HepG2 (cell line): Measurements from ENCODE around the gene KIF17. TPM values are rescaled to one million over a fixed set of nuclear protein-coding genes. Genes with fewer than 3 reads are reported as not detected.

ENCODE experiments used
- ATAC-seq: fragments of 200-7000 bp; cut with Tn5 transposase; 3 replicates; pipeline ENCODE4 v1.9.1; 2020; ENCODE audit warnings: mild to moderate bottlenecking, moderate library complexity
- BruUV-seq: library from RNA; stranded (reverse); fragments of 400-500 nt; replicated peaks from 2 replicates; lab custom pipeline; 2021; lab: Mats Ljungman, UMichigan
- CTCF ChIA-PET: fragments of 300-600 bp; formaldehyde crosslinking; extraction: SDS; loops from one replicate; lab custom pipeline; 2021; ENCODE audit warnings: low total read pairs, inconsistent platforms, low intra/inter-chr PET ratio; lab: Yijun Ruan, JAX
- POLR2A ChIA-PET: fragments of 350-600 bp; sonication (Branson Sonifier 250); formaldehyde crosslinking; loops from one replicate; lab custom pipeline; 2020; ENCODE audit warnings: antibody characterized with exemption, inconsistent platforms; lab: Yijun Ruan, JAX
- DNase-seq: peaks from one replicate; pipeline ENCODE4 v3.0.0-alpha.2; 2015; ENCODE audit warnings: low spot score
- FAIRE-seq: peaks from 3 replicates; lab custom pipeline; 2011; peaks lifted over from hg19 to GRCh38; lab: Jason Lieb, UNC
- H2AFZ ChIP-seq: one replicate; pipeline ENCODE4 v1.6.1; 2011; ENCODE audit warnings: low read length, inconsistent platforms
- H3K27ac ChIP-seq: fragments of 300-600 bp; 3 replicates; pipeline ENCODE4 v1.8.0; 2011; ENCODE audit warnings: mixed run types, mild to moderate bottlenecking, mixed read lengths, low read length, inconsistent platforms; ENCODE audit not compliant: insufficient read depth; ENCODE audit errors: extremely low read length
- H3K27me3 ChIP-seq, 2 experiments: fragments of 200-600 bp in 1 of 2; 2 replicates in 1 of 2; 3 replicates in 1 of 2; pipeline versions ENCODE4 v1.6.0 to v1.8.0; 2011; ENCODE audit warnings: low read length in 2 of 2, mild to moderate bottlenecking in 2 of 2, moderate library complexity in 2 of 2, inconsistent platforms in 1 of 2; ENCODE audit not compliant: insufficient read depth in 2 of 2, control insufficient read depth in 1 of 2
- H3K36me3 ChIP-seq, 2 experiments: fragments of 200-600 bp in 1 of 2; replicated peaks in 1 of 2; 2 replicates in 1 of 2; 3 replicates in 1 of 2; pipeline versions ENCODE4 v1.5.1 to v1.8.0; 2011; ENCODE audit warnings: low read length in 2 of 2, inconsistent platforms in 1 of 2; ENCODE audit not compliant: insufficient read depth in 2 of 2, control insufficient read depth in 1 of 2
- H3K4me1 ChIP-seq: 2 replicates; pipeline ENCODE4 v1.5.1; 2012; ENCODE audit warnings: low read length, inconsistent platforms; ENCODE audit not compliant: insufficient read depth
- H3K4me2 ChIP-seq: 2 replicates; pipeline ENCODE4 v1.6.0; 2011; ENCODE audit warnings: low read depth, low read length, inconsistent platforms
- H3K4me3 ChIP-seq, 3 experiments: fragments of 200-600 bp in 1 of 3; sonication (generic), shearing (Covaris generic) in 1 of 3; replicated peaks in 1 of 3; 2 replicates each; pipeline ENCODE4 v1.5.1; 2011 to 2016; ENCODE audit warnings: low read length in 3 of 3, inconsistent platforms in 2 of 3, low read depth in 2 of 3, mild to moderate bottlenecking in 2 of 3, control low read depth in 1 of 3, mixed read lengths in 1 of 3; ENCODE audit not compliant: insufficient read depth in 1 of 3
- H3K79me2 ChIP-seq: one replicate; pipeline ENCODE4 v1.6.1; 2011; ENCODE audit warnings: low read length, inconsistent platforms; ENCODE audit not compliant: insufficient read depth
- H3K9ac ChIP-seq: 2 replicates; pipeline ENCODE4 v1.6.0; 2011; ENCODE audit warnings: mild to moderate bottlenecking, low read depth, low read length, inconsistent platforms; ENCODE audit not compliant: insufficient read depth
- H3K9me3 ChIP-seq: 2 replicates; pipeline ENCODE4 v1.5.1; 2012; ENCODE audit warnings: mild to moderate bottlenecking, low read length
- H4K20me1 ChIP-seq: 2 replicates; pipeline ENCODE4 v1.6.0; 2011; ENCODE audit warnings: inconsistent platforms, mild to moderate bottlenecking, low read length, moderate library complexity; ENCODE audit not compliant: insufficient read depth
- CC2D1A ChIP-seq: sonication (generic); formaldehyde crosslinking; IDR thresholded peaks from 2 replicates; pipeline ENCODE4 v1.8.1; 2023; ENCODE audit warnings: mild to moderate bottlenecking, missing genetic modification reagents
- GTF2F1 ChIP-seq: fragments of 150-350 bp; IDR thresholded peaks from 2 replicates; pipeline ENCODE4 v1.6.1; 2014; ENCODE audit warnings: low read length
- HIVEP1 ChIP-seq: sonication (generic); formaldehyde crosslinking; IDR thresholded peaks from 2 replicates; pipeline ENCODE4 v1.4.0; 2020; ENCODE audit warnings: mild to moderate bottlenecking, missing genetic modification reagents
- HNRNPUL1 ChIP-seq: fragments of 200-400 bp; formaldehyde crosslinking; IDR thresholded peaks from 2 replicates; pipeline ENCODE4 v1.6.1; 2017; ENCODE audit warnings: low read depth, mild to moderate bottlenecking, low read length, moderate library complexity
- KDM2A ChIP-seq: sonication (generic); formaldehyde crosslinking; IDR thresholded peaks from 2 replicates; pipeline ENCODE4 v1.4.0; 2020; ENCODE audit warnings: low read depth, missing genetic modification reagents, borderline replicate concordance
- KLF16 ChIP-seq, 2 experiments: sonication (generic) in 1 of 2; formaldehyde crosslinking in 1 of 2; IDR thresholded peaks; 2 replicates each; pipeline versions ENCODE4 v1.6.1 to v1.8.0; 2016 to 2023; ENCODE audit warnings: missing genetic modification reagents in 2 of 2, missing compliant biosample characterization in 1 of 2
- KMT2B ChIP-seq: IDR thresholded peaks from 2 replicates; pipeline ENCODE4 v1.6.1; 2016; ENCODE audit warnings: missing genetic modification reagents, missing compliant biosample characterization
- MXI1 ChIP-seq: IDR thresholded peaks from 3 replicates; pipeline ENCODE4 v1.6.1; 2012; ENCODE audit warnings: low read depth, low read length, inconsistent platforms, borderline replicate concordance
- NCOR1 ChIP-seq: fragments of 200-600 bp; sonication (generic); IDR thresholded peaks from 2 replicates; pipeline ENCODE4 v1.7.0; 2017; ENCODE audit warnings: antibody characterized with exemption, low read length, borderline replicate concordance
- RERE ChIP-seq: IDR thresholded peaks from 2 replicates; pipeline ENCODE4 v1.6.1; 2016; ENCODE audit warnings: low read depth, missing genetic modification reagents, missing compliant biosample characterization
- SRSF4 ChIP-seq: fragments of 200-400 bp; formaldehyde crosslinking; IDR thresholded peaks from one replicate; pipeline ENCODE4 v1.6.1; 2018; ENCODE audit warnings: mild to moderate bottlenecking, low read depth, low read length, moderate library complexity; ENCODE audit not compliant: poor library complexity, severe bottlenecking
- ZFP41 ChIP-seq: sonication (generic); formaldehyde crosslinking; IDR thresholded peaks from 2 replicates; pipeline ENCODE4 v1.4.0; 2020; ENCODE audit warnings: mild to moderate bottlenecking, missing genetic modification reagents, borderline replicate concordance
- ZNF441 ChIP-seq: sonication (generic); formaldehyde crosslinking; IDR thresholded peaks from 2 replicates; pipeline ENCODE4 v1.7.0; 2021; ENCODE audit warnings: missing genetic modification reagents, borderline replicate concordance
- ZNF839 ChIP-seq: sonication (generic); formaldehyde crosslinking; IDR thresholded peaks from 2 replicates; pipeline ENCODE4 v1.4.0; 2020; ENCODE audit warnings: missing genetic modification reagents, mild to moderate bottlenecking, borderline replicate concordance
- WGBS: methylation state at CpG from one replicate; pipeline ENCODE4 v1.1.6; 2017; ENCODE audit warnings: low lambda C conversion rate; 5-methylcytosine and 5-hydroxymethylcytosine counted together
- in situ Hi-C: cut with HindIII; loops from 2 replicates; pipeline ENCODE4 v1.10.0; 2017; ENCODE audit warnings: low pct_unique_long_range_greater_than_20kb; ENCODE audit not compliant: extremely low pct_ligation_motif_present
- intact Hi-C: fragments of 100-400 bp; cut with micrococcal nuclease; formaldehyde crosslinking; loops from one replicate; pipeline ENCODE4 v1.10.0; 2022; ENCODE audit not compliant: unreplicated experiment
- polyA plus RNA-seq, 8 experiments: library from polyadenylated mRNA; depleted of rRNA in 3 of 8; stranded (reverse) in 7 of 8; unstranded in 1 of 8; fragments of >200 nt; fragmentation: Illumina TruSeq in 4 of 8; extraction: Trizol in 4 of 8; gene quantifications; 2 replicates each; pipeline versions ENCODE4 v1.2.1 to v1.2.3, GENCODE V29; 2011 to 2016; ENCODE audit warnings: low read depth in 4 of 8, missing spikeins in 1 of 8, mixed read lengths in 1 of 8; ENCODE audit not compliant: insufficient read depth in 1 of 8
- total RNA-seq, 5 experiments: library from RNA; depleted of rRNA; stranded (reverse); fragments of >200 nt; fragmentation: Illumina TruSeq; extraction: Trizol; gene quantifications; 2 replicates each; pipeline ENCODE4 v1.2.3, GENCODE V29; 2016; ENCODE audit warnings: low read depth in 1 of 5

The KIF17 gene
- total and polyA plus RNA-seq, 2 of the 13 experiments (the other 11 are each of a cell fraction or from before 2014, with no cell fraction given), result 0.24 to 0.44 TPM

- ChIA-PET CTCF (no interaction called here), POLR2A (no interaction called here)
- in situ Hi-C loops, result no loop called here
- Histone ChIP-seq H3K27ac (no peak overlapping the region), H3K36me3 (peaks cover 3 to 16% of the 10 kb centered on the region in 2 experiments; a peak in 2 of 5 replicates), H4K20me1 (no peaks in the 10 kb centered on the region), H3K9ac (no peak overlapping the region), H2AFZ (no peak overlapping the region), H3K79me2 (no peaks in the 10 kb centered on the region), H3K4me3 (no peak overlapping the region), H3K4me2 (no peak overlapping the region), H3K27me3 (peaks cover 3 to 12% of the 10 kb centered on the region in 2 experiments; a peak in 2 of 5 replicates), H3K9me3 (no peaks in the 10 kb centered on the region), H3K4me1 (peaks cover 30% of the 10 kb centered on the region)
- DNase-seq, result no peak
- 97% methylated on average over 6 of the region's 7 CpGs for WGBS
- no peak for TF ChIP-seq CC2D1A
- no peak for TF ChIP-seq SRSF4
- no peak for TF ChIP-seq GTF2F1
- TF ChIP-seq KLF16 (CRISPR knock-in tag; IDR thresholded peaks at IDR 0.05), result no peak
- no peak for TF ChIP-seq ZFP41 (CRISPR knock-in tag)
- no peak for TF ChIP-seq ZNF839 (CRISPR knock-in tag)
- no peak for TF ChIP-seq RERE (CRISPR knock-in tag)
- TF ChIP-seq KDM2A (CRISPR knock-in tag), result no peak
- no peak for TF ChIP-seq KMT2B (CRISPR knock-in tag)
- TF ChIP-seq NCOR1, result no peak
- TF ChIP-seq HNRNPUL1, result no peak
- no peak for TF ChIP-seq HIVEP1 (CRISPR knock-in tag)
- TF ChIP-seq MXI1, result no peak
- no peak for TF ChIP-seq ZNF441 (CRISPR knock-in tag)
- no TSS peak for BruUV-seq
- FAIRE-seq, result no peak
- no peak for ATAC-seq
- intact Hi-C loops, result no loop called here
Observed at GRCh38 chr1:20735581-20736111, 17.8 kb upstream of the KIF17 start.
